Hematopoietic multipotent progenitor cell treated with erythropoietin and hydrocortisone succinate and interleukin-3 and kit ligand, for 4 days (in vitro differentiated cells): Measurements from ENCODE around the gene LMF1.
A peak's percentile ranks its signal among the peaks of the same experiment; 100 is the strongest.
"Not testable (repeated sequence)": the region's sequence is repeated elsewhere in the genome, so short reads cannot be mapped to it uniquely, and the experiment has no call there.

Experiments used
- DNase-seq: peaks from one replicate; pipeline ENCODE4 v3.0.0-alpha.2; 2015

The LMF1 gene

GRCh38 chr16:841455-842060 lies 129.2 kb downstream of the LMF1 start:
- DNase-seq, result no peak

- no peak for DNase-seq
Observed at GRCh38 chr16:840561-841454, 130.0 kb downstream of the LMF1 start.

- no peak for DNase-seq
Observed at GRCh38 chr16:839643-840408, 131.0 kb downstream of the LMF1 start.

GRCh38 chr16:838741-839140 lies 132.0 kb downstream of the LMF1 start:
- no peak for DNase-seq

GRCh38 chr16:836822-837221 lies 134.0 kb downstream of the LMF1 start:
- DNase-seq, result not testable (repeated sequence)

GRCh38 chr16:836221-836620 lies 134.6 kb downstream of the LMF1 start:
- DNase-seq, result no peak

- no peak for DNase-seq
Observed at GRCh38 chr16:835373-835772, 135.4 kb downstream of the LMF1 start.

GRCh38 chr16:833411-833810 lies 137.4 kb downstream of the LMF1 start:
- DNase-seq, result no peak

- no peak for DNase-seq
Observed at GRCh38 chr16:832652-833336, 138.0 kb downstream of the LMF1 start.

GRCh38 chr16:831571-832413 lies 139.0 kb downstream of the LMF1 start:
- no peak for DNase-seq

GRCh38 chr16:830871-831570 lies 139.8 kb downstream of the LMF1 start:
- peak; percentile 18 for DNase-seq

- DNase-seq, result no peak
Observed at GRCh38 chr16:830107-830870, 140.5 kb downstream of the LMF1 start.

GRCh38 chr16:828891-829290 lies 141.9 kb downstream of the LMF1 start:
- DNase-seq, result no peak

GRCh38 chr16:827513-827912 lies 143.3 kb downstream of the LMF1 start:
- no peak for DNase-seq

- no peak for DNase-seq
Observed at GRCh38 chr16:825341-826061, 145.3 kb downstream of the LMF1 start.

- no peak for DNase-seq
Observed at GRCh38 chr16:824601-825000, 146.2 kb downstream of the LMF1 start.

GRCh38 chr16:824194-824593 lies 146.6 kb downstream of the LMF1 start:
- DNase-seq, result no peak

GRCh38 chr16:822909-823297 lies 147.9 kb downstream of the LMF1 start:
- no peak for DNase-seq

- DNase-seq, result no peak
Observed at GRCh38 chr16:822174-822908, 148.4 kb downstream of the LMF1 start.
